Measurements from ENCODE around the gene TREX2. TPM values are rescaled to one million over a fixed set of nuclear protein-coding genes. Genes with fewer than 3 reads are reported as not detected.

TREX2 gene
- total RNA-seq (2021; ENCODE audit: unreplicated experiment) (2.9 TPM), Bru-seq, nascent RNA (percentile 42 among the genes with signal in this experiment), BruChase-seq, experiment 1, labeled RNA remaining after a 6-hour chase (percentile 56 among the genes with signal in this experiment), BruChase-seq, experiment 2, labeled RNA remaining after a 2-hour chase (percentile 48 among the genes with signal in this experiment)
- polyA plus RNA-seq (2012), result 0.61 and 1.2 TPM in 2 replicates
- long read RNA-seq, partial matches to known transcripts, result 4 of 7 reads
- long read RNA-seq, other reads (novel, unspliced or antisense), result 3 of 7 reads

- no peak within 1 kb of the TSS for H3K9ac ChIP-seq (ENCODE audit: low read length)
- ChIA-PET POLR2A (no interaction called here), CTCF (no interaction called here), RAD21 (ENCODE audit: low non-redundant PET in 1 of 2, low total read pairs in 2 of 2, uncharacterized antibody in 2 of 2, unreplicated experiment in 2 of 2) (no interaction called here)
- H3K36me3 ChIP-seq (ENCODE audit: control insufficient read depth in 1 of 2, insufficient read depth in 2 of 2, low read length in 2 of 2), result no peaks in the 10 kb centered on the region
- ATAC-seq (no peak), DNase-seq (ENCODE audit: low read depth, low spot score) (no peak)
- H3K27me3 ChIP-seq (ENCODE audit: insufficient read depth, low read length), result no peaks in the 10 kb centered on the region
- H3K9me2 ChIP-seq (ENCODE audit: insufficient read depth), result no peaks in the 10 kb centered on the region
- TF ChIP-seq CEBPB (IDR thresholded peaks at IDR 0.05; ENCODE audit: low read depth) (no peak), CTCF (IDR thresholded peaks at IDR 0.05 in 2 of 3, conservative IDR thresholded peaks at IDR 0.05 in 1 of 3; ENCODE audit: borderline replicate concordance in 1 of 3, insufficient read depth in 1 of 3, low read depth in 2 of 3, low read length in 2 of 3) (no peak), SRF (IDR thresholded peaks at IDR 0.05; ENCODE audit: low read depth) (no peak), JUND (IDR thresholded peaks at IDR 0.05) (no peak), POLR2A (IDR thresholded peaks at IDR 0.05; ENCODE audit: borderline replicate concordance, extremely low read depth, insufficient read depth, insufficient read length) (no peak)
- H4K20me1 ChIP-seq (ENCODE audit: insufficient read depth), result no peaks in the 10 kb centered on the region
- H2AFZ ChIP-seq (ENCODE audit: low read depth, low read length, poor library complexity, severe bottlenecking), result no peak within 1 kb of the TSS
- intact Hi-C loops (cut with micrococcal nuclease), result no loop called here
- no peaks in the 10 kb centered on the region for H3K9me3 ChIP-seq (ENCODE audit: control insufficient read depth in 1 of 2, insufficient read depth in 1 of 2, low read depth in 1 of 2, low read length in 2 of 2)
- H3K79me2 ChIP-seq (ENCODE audit: insufficient read depth, low read length), result no peaks in the 10 kb centered on the region
- BruUV-seq (replicated peaks), result no TSS peak
- no peak within 1 kb of the TSS for H3K4me3 ChIP-seq (replicated peaks in 1 of 2; ENCODE audit: low read depth in 1 of 2, low read length in 2 of 2)
- H3K4me2 ChIP-seq (ENCODE audit: low read length), result no peak within 1 kb of the TSS
- H3K27ac ChIP-seq (ENCODE audit: low read depth, low read length), result no peak within 1 kb of the TSS
- peaks cover 0 to 7% of the 10 kb centered on the region in 2 experiments; a peak in 1 of 4 replicates for H3K4me1 ChIP-seq (ENCODE audit: control insufficient read depth in 1 of 2, insufficient read depth in 2 of 2, low read length in 2 of 2)
These were observed at the start of gene TREX2 for GRCh38 chrX:153445856-153446635. Gene TREX2 (minus strand): TSS chrX:153446056. CDS start chrX:153445430, 626 bp downstream.

GRCh38 chrX:153495362-153495751 is 49.5 kb upstream of the TREX2 start:
- ChIA-PET RAD21 (ENCODE audit: low non-redundant PET in 1 of 2, low total read pairs in 2 of 2, uncharacterized antibody in 2 of 2, unreplicated experiment in 2 of 2) (no interaction called here), CTCF (no interaction called here), POLR2A (no interaction called here)
- no peaks in the 10 kb centered on the region for H3K9me3 ChIP-seq (ENCODE audit: control insufficient read depth in 1 of 2, insufficient read depth in 1 of 2, low read depth in 1 of 2, low read length in 2 of 2)
- no peaks in the 10 kb centered on the region for H3K36me3 ChIP-seq (ENCODE audit: control insufficient read depth in 1 of 2, insufficient read depth in 2 of 2, low read length in 2 of 2)
- no peaks in the 10 kb centered on the region for H3K27me3 ChIP-seq (ENCODE audit: insufficient read depth, low read length)
- no peak overlapping the region for H3K9ac ChIP-seq (ENCODE audit: low read length)
- H4K20me1 ChIP-seq (ENCODE audit: insufficient read depth), result no peaks in the 10 kb centered on the region
- H3K4me2 ChIP-seq (ENCODE audit: low read length), result no peak overlapping the region
- H3K9me2 ChIP-seq (ENCODE audit: insufficient read depth), result no peaks in the 10 kb centered on the region
- no peak overlapping the region for H2AFZ ChIP-seq (ENCODE audit: low read depth, low read length, poor library complexity, severe bottlenecking)
- BruUV-seq (replicated peaks), result no TSS peak
- H3K4me3 ChIP-seq (replicated peaks in 1 of 2; ENCODE audit: low read depth in 1 of 2, low read length in 2 of 2), result no peak overlapping the region
- no peak overlapping the region for H3K27ac ChIP-seq (ENCODE audit: low read depth, low read length)
- H3K4me1 ChIP-seq (ENCODE audit: control insufficient read depth in 1 of 2, insufficient read depth in 2 of 2, low read length in 2 of 2), result no peaks in the 10 kb centered on the region
- no peaks in the 10 kb centered on the region for H3K79me2 ChIP-seq (ENCODE audit: insufficient read depth, low read length)
- intact Hi-C loops (cut with micrococcal nuclease), result no loop called here
- DNase-seq (ENCODE audit: low read depth, low spot score) (no peak), ATAC-seq (no peak)
- TF ChIP-seq SIN3A (IDR thresholded peaks at IDR 0.05; ENCODE audit: low read depth) (no peak), EZH2 (IDR thresholded peaks at IDR 0.05) (no peak), MAX (IDR thresholded peaks at IDR 0.05) (no peak), CBX3 (IDR thresholded peaks at IDR 0.05; ENCODE audit: low read depth) (no peak), FOSL1 (IDR thresholded peaks at IDR 0.05; ENCODE audit: low read depth) (no peak), REST (IDR thresholded peaks at IDR 0.05; ENCODE audit: low read depth) (no peak), YY1 (IDR thresholded peaks at IDR 0.05; ENCODE audit: extremely low read depth, insufficient replicate concordance, low read depth, low read length) (no peak), EZH2phosphoT487 (IDR thresholded peaks at IDR 0.05; ENCODE audit: borderline replicate concordance) (no peak), POLR2A (IDR thresholded peaks at IDR 0.05; ENCODE audit: borderline replicate concordance, extremely low read depth, insufficient read depth, insufficient read length) (no peak), RAD21 (IDR thresholded peaks at IDR 0.05; ENCODE audit: low read depth) (no peak)
